CD14-positive monocyte (primary cell): ENCODE results near the gene SPTLC1. TPM values are rescaled to one million over a fixed set of nuclear protein-coding genes. Genes with fewer than 3 reads are reported as not detected.

Experiments
- DNase-seq, 3 donors: peaks; one replicate each; pipeline ENCODE4 v3.0.0-alpha.2; 2011 to 2022
- H2AFZ ChIP-seq: 2 replicates; pipeline ENCODE4 v1.6.0; 2012; ENCODE audit warnings: mild to moderate bottlenecking, low read depth, low read length, inconsistent platforms; ENCODE audit not compliant: insufficient read depth, poor library complexity, severe bottlenecking
- H3K27ac ChIP-seq, 2 donors: 1 replicate in 1 of 2; 2 replicates in 1 of 2; pipeline ENCODE4 v1.5.1; 2012 to 2013; ENCODE audit warnings: low read length in 2 of 2, control low read depth in 1 of 2, inconsistent platforms in 1 of 2, low read depth in 1 of 2, mild to moderate bottlenecking in 1 of 2
- H3K27me3 ChIP-seq, 2 donors: one replicate each; pipeline versions ENCODE4 v1.6.0 to v1.6.1; 2011 to 2013; ENCODE audit warnings: low read length in 2 of 2; ENCODE audit not compliant: control insufficient read depth in 2 of 2, insufficient read depth in 2 of 2
- H3K36me3 ChIP-seq, 2 donors: replicated peaks in 1 of 2; 1 replicate in 1 of 2; 2 replicates in 1 of 2; pipeline versions ENCODE4 v1.5.1 to v1.6.1; 2012 to 2013; ENCODE audit warnings: low read length in 2 of 2, control low read depth in 1 of 2, inconsistent platforms in 1 of 2, mild to moderate bottlenecking in 1 of 2; ENCODE audit not compliant: insufficient read depth in 2 of 2, control insufficient read depth in 1 of 2
- H3K4me1 ChIP-seq, 2 donors: 1 replicate in 1 of 2; 2 replicates in 1 of 2; pipeline versions ENCODE4 v1.5.1 to v1.6.1; 2012 to 2013; ENCODE audit warnings: low read length in 2 of 2, control low read depth in 1 of 2, inconsistent platforms in 1 of 2, mild to moderate bottlenecking in 1 of 2, moderate library complexity in 1 of 2; ENCODE audit not compliant: insufficient read depth in 2 of 2, control insufficient read depth in 1 of 2
- H3K4me2 ChIP-seq: replicated peaks from 2 replicates; pipeline ENCODE3; 2012; ENCODE audit warnings: low read length, moderate library complexity, mild to moderate bottlenecking; ENCODE audit not compliant: poor library complexity, severe bottlenecking; ENCODE audit errors: extremely low read depth
- H3K4me3 ChIP-seq, 3 experiments: fragments of 200-600 bp in 1 of 3; sonication (generic) in 1 of 3; replicated peaks in 1 of 3; 1 replicate in 2 of 3; 2 replicates in 1 of 3; pipeline ENCODE4 v1.5.1; 2011 to 2013; ENCODE audit warnings: low read length in 3 of 3, mild to moderate bottlenecking in 3 of 3, control low read depth in 2 of 3, low read depth in 2 of 3, inconsistent platforms in 1 of 3, moderate library complexity in 1 of 3
- H3K79me2 ChIP-seq: 2 replicates; pipeline ENCODE4 v1.6.0; 2012; ENCODE audit warnings: mild to moderate bottlenecking, control low read depth, inconsistent platforms, low read length, moderate library complexity; ENCODE audit not compliant: insufficient read depth
- H3K9ac ChIP-seq: 2 replicates; pipeline ENCODE4 v1.6.0; 2017; ENCODE audit warnings: low read length, mild to moderate bottlenecking; ENCODE audit not compliant: insufficient read depth, poor library complexity, severe bottlenecking
- H3K9me3 ChIP-seq, 2 donors: replicated peaks in 1 of 2; 1 replicate in 1 of 2; 2 replicates in 1 of 2; pipeline versions ENCODE4 v1.5.1 to v1.6.1; 2012 to 2013; ENCODE audit warnings: low read length in 2 of 2, control low read depth in 1 of 2; ENCODE audit not compliant: control insufficient read depth in 1 of 2, insufficient read depth in 1 of 2
- H4K20me1 ChIP-seq: 2 replicates; pipeline ENCODE4 v1.6.0; 2012; ENCODE audit warnings: mild to moderate bottlenecking, low read length, control low read depth, moderate library complexity; ENCODE audit not compliant: insufficient read depth
- H3K27ac Mint-ChIP-seq, 7 donors: one replicate each; pipeline ENCODE4 v1.8.0; 2020; ENCODE audit warnings: mild to moderate bottlenecking in 7 of 7, mixed read lengths in 7 of 7, moderate library complexity in 6 of 7, inconsistent platforms in 2 of 7
- H3K27me3 Mint-ChIP-seq, 3 donors: one replicate each; pipeline ENCODE4 v1.8.0; 2021 to 2022; ENCODE audit warnings: low read depth in 3 of 3, mild to moderate bottlenecking in 3 of 3, mixed read lengths in 3 of 3, moderate library complexity in 3 of 3, inconsistent platforms in 1 of 3
- H3K36me3 Mint-ChIP-seq, 2 donors: one replicate each; pipeline ENCODE4 v1.8.0; 2020; ENCODE audit warnings: mixed read lengths in 2 of 2, inconsistent platforms in 1 of 2, mild to moderate bottlenecking in 1 of 2
- H3K4me1 Mint-ChIP-seq: one replicate; pipeline ENCODE4 v1.8.0; 2020; ENCODE audit warnings: mild to moderate bottlenecking, mixed read lengths
- H3K4me3 Mint-ChIP-seq, 2 donors: one replicate each; pipeline ENCODE4 v1.8.0; 2020; ENCODE audit warnings: mild to moderate bottlenecking in 2 of 2, mixed read lengths in 2 of 2, moderate library complexity in 1 of 2
- H3K9me3 Mint-ChIP-seq, 7 donors: one replicate each; pipeline ENCODE4 v1.8.0; 2020 to 2022; ENCODE audit warnings: mixed read lengths in 7 of 7, mild to moderate bottlenecking in 6 of 7, moderate library complexity in 6 of 7, inconsistent platforms in 2 of 7
- WGBS: methylation state at CpG from one replicate; pipeline ENCODE4 v1.1.5; 2013; ENCODE audit warnings: missing lambda C conversion rate; ENCODE audit not compliant: insufficient coverage; 5-methylcytosine and 5-hydroxymethylcytosine counted together
- intact Hi-C, 2 donors: fragments of 100-400 bp; cut with micrococcal nuclease; formaldehyde crosslinking; loops; one replicate each; pipeline versions ENCODE4 v1.15.0 to v1.15.1; 2023
- polyA minus RNA-seq: library from RNA; depleted of rRNA, polyadenylated mRNA; stranded (reverse); fragments of >200 nt; gene quantifications from 2 replicates; pipeline ENCODE4 v1.2.3, GENCODE V29; 2012
- polyA plus RNA-seq, 3 donors: library from polyadenylated mRNA; depleted of rRNA in 1 of 3; unstranded in 2 of 3; stranded (reverse) in 1 of 3; fragments of 300-500 nt in 2 of 3; fragments of >200 nt in 1 of 3; fragmentation: Illumina TruSeq in 2 of 3; gene quantifications; 1 replicate in 2 of 3; 2 replicates in 1 of 3; pipeline ENCODE4 v1.2.3, GENCODE V29; 2012 to 2021
- total RNA-seq, 12 experiments: library from RNA in 1 of 12; stranded (reverse) in 1 of 12; fragments of 120-200 nt in 1 of 12; gene quantifications; one replicate each; pipeline ENCODE4 v1.2.4 and lab custom pipeline; 2013 to 2026; ENCODE audit warnings: mixed read lengths in 6 of 12, inconsistent platforms in 1 of 12
- TF ChIP-seq, protein P1 (sequence below): fragments of 200-600 bp; IDR thresholded peaks from one replicate; pipeline ENCODE4 v1.8.0; 2022; ENCODE audit warnings: antibody characterized with exemption, mild to moderate bottlenecking

SPTLC1 gene
- total RNA-seq (2013), result 72.2 TPM
- polyA plus RNA-seq, result 10 to 100 TPM; 37.4 to 92.4 (median 80.0) TPM
- 29.1 and 48.7 TPM in 2 replicates for polyA minus RNA-seq
- total RNA-seq (lab: John Stamatoyannopoulos, UW), result 57.7 to 91.7 (median 66.2) reads per million in 11 experiments

GRCh38 chr9:92115071-92115858 lies at the start of gene SPTLC1:
Gene SPTLC1, minus strand, starts transcription at chr9:92115413. Its CDS starts 43 bp downstream, at chr9:92115370.
- peak within 1 kb of the TSS; percentile 80 for H2AFZ ChIP-seq
- peaks cover 22% of the 10 kb centered on the region for H3K4me1 Mint-ChIP-seq
- peak within 1 kb of the TSS; percentile 93 to 99 for H3K4me3 Mint-ChIP-seq
- H3K36me3 ChIP-seq, result peaks cover 0 to 23% of the 10 kb centered on the region in 2 donors
- DNase-seq, result peak; percentile 94 to 95 (median 94)
- peaks cover 0 to 1% (median 1%) of the 10 kb centered on the region in 3 donors for H3K27me3 Mint-ChIP-seq
- H3K27ac ChIP-seq, result peak within 1 kb of the TSS; percentile 76 to 97
- peaks cover 50% of the 10 kb centered on the region for H3K79me2 ChIP-seq
- H3K9ac ChIP-seq, result peak within 1 kb of the TSS; percentile 91
- no peaks in the 10 kb centered on the region for H3K27me3 ChIP-seq
- H3K4me1 ChIP-seq, result peaks cover 33 to 41% of the 10 kb centered on the region in 2 donors
- peak within 1 kb of the TSS; percentile 78 for H3K4me2 ChIP-seq
- TF ChIP-seq, protein P1, sequence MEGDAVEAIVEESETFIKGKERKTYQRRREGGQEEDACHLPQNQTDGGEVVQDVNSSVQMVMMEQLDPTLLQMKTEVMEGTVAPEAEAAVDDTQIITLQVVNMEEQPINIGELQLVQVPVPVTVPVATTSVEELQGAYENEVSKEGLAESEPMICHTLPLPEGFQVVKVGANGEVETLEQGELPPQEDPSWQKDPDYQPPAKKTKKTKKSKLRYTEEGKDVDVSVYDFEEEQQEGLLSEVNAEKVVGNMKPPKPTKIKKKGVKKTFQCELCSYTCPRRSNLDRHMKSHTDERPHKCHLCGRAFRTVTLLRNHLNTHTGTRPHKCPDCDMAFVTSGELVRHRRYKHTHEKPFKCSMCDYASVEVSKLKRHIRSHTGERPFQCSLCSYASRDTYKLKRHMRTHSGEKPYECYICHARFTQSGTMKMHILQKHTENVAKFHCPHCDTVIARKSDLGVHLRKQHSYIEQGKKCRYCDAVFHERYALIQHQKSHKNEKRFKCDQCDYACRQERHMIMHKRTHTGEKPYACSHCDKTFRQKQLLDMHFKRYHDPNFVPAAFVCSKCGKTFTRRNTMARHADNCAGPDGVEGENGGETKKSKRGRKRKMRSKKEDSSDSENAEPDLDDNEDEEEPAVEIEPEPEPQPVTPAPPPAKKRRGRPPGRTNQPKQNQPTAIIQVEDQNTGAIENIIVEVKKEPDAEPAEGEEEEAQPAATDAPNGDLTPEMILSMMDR, result no peak
- peak within 1 kb of the TSS; percentile 88 to 92 (median 89) for H3K4me3 ChIP-seq
- peak within 1 kb of the TSS; percentile 98 to 100 (median 99) for H3K27ac Mint-ChIP-seq
- peaks cover 0 to 7% (median 6%) of the 10 kb centered on the region in 7 donors for H3K9me3 Mint-ChIP-seq
- under 1% methylated on average over 41 of the region's 60 CpGs for WGBS
- H3K9me3 ChIP-seq, result no peaks in the 10 kb centered on the region
- peaks cover 13% of the 10 kb centered on the region for H4K20me1 ChIP-seq
- intact Hi-C loops, result loop anchor here (1.0 to 10.0 kb wide), 3 partner anchors 180 to 210 kb away; partner anchors contain the start of genes CENPP (in 2 of the 2), IARS1 (in 2 of the 2) and NOL8 (in 2 of the 2)
- H3K36me3 Mint-ChIP-seq, result peaks cover 21 to 24% of the 10 kb centered on the region in 2 donors

DNA sequence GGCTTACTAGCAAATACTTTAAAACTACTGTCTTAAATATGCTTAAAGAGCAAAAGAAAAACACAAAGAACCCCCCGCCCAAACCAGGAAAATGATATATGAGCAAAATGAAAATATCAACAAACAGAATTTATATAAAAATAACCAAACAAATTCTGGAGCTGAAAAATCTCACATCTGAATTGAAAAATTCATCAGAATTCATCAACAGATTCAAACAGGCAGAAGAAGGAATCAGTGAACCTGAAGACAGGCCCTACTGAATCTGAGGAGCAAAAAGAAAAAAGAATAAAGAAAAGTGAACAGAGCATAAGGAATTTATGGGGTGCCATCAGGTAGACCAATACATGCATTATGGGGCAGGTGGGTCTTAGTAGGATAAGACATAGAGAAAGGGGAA lies 49.8 kb upstream of the SPTLC1 start:
- H3K27ac Mint-ChIP-seq, result peak overlapping the region; percentile 2 to 78 (median 75)
- Histone ChIP-seq H4K20me1 (no peaks in the 10 kb centered on the region), H2AFZ (no peak overlapping the region), H3K27me3 (no peaks in the 10 kb centered on the region), H3K79me2 (no peaks in the 10 kb centered on the region), H3K36me3 (no peaks in the 10 kb centered on the region), H3K9me3 (no peaks in the 10 kb centered on the region), H3K4me2 (no peak overlapping the region), H3K27ac (peak overlapping the region in 1 of 2 donors; percentile 44), H3K4me3 (no peak overlapping the region), H3K9ac (no peak overlapping the region), H3K4me1 (peaks cover 3 to 18% of the 10 kb centered on the region in 2 donors)
- H3K36me3 Mint-ChIP-seq, result no peaks in the 10 kb centered on the region
- H3K4me1 Mint-ChIP-seq, result peaks cover 13% of the 10 kb centered on the region
- no CpG with 5 or more reads among the region's 1 CpG for WGBS
- H3K4me3 Mint-ChIP-seq, result no peak overlapping the region
- peaks cover 0 to 10% (median 2%) of the 10 kb centered on the region in 7 donors for H3K9me3 Mint-ChIP-seq
- TF ChIP-seq, protein P1, result no peak
- intact Hi-C loops, result no loop called here
- DNase-seq, result no peak
- H3K27me3 Mint-ChIP-seq, result peaks cover 0 to 5% (median 4%) of the 10 kb centered on the region in 3 donors
